SK-N-MC (cell line): ENCODE results near the gene CFAP74.

ENCODE experiments used
- EZH2 ChIP-seq: fragments of 200-600 bp; sonication (generic); IDR thresholded peaks from one replicate; pipeline ENCODE4 v1.6.1; 2017; ENCODE audit warnings: antibody characterized with exemption
- POLR2AphosphoS5 ChIP-seq: IDR thresholded peaks from 2 replicates; pipeline ENCODE4 v1.6.1; 2012; ENCODE audit warnings: mild to moderate bottlenecking, low read depth, low read length, borderline replicate concordance

- no peak for TF ChIP-seq EZH2
- TF ChIP-seq POLR2AphosphoS5 = no peak
Measured at GRCh38 chr1:1908506-1908791, 95.1 kb downstream of the CFAP74 start.
